ENCODE results near the gene TSNAXIP1. TPM values are rescaled to one million over a fixed set of nuclear protein-coding genes. Genes with fewer than 3 reads are reported as not detected.

Gene TSNAXIP1
- total and polyA plus RNA-seq, 12 donors = 0.72 to 18.7 (median 2.3) TPM

DNA sequence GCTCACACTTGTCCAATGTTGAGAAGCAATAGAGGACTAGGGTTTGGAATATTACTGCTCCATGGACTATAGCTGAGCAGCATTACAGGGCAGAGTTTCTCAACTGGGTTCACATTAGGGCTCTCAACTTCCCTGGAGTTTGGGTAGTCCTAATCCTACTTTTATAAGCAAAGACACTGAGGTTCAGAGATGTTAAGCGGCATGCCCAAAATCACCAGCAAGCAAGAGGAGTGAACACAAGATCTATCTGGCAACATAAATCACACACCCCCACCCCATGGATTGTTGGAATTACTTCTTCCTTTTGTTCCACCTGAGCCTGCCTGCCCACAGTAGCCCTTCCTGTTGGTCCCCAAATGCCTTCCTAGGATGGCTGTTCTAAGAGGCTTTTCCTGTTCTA lies 5.2 kb downstream of the TSNAXIP1 start:
- Histone ChIP-seq H3K4me3 (no peak overlapping the region), H3K4me1 (replicated peaks in 1 of 2) (peaks cover 0 to 7% of the 10 kb centered on the region in 2 donors), H3K27me3 (no peaks in the 10 kb centered on the region), H3K9me3 (replicated peaks in 1 of 3) (no peaks in the 10 kb centered on the region), H3K27ac (no peak overlapping the region), H3K36me3 (replicated peaks in 1 of 2) (no peaks in the 10 kb centered on the region)
- intact Hi-C loops (cut with DNase I) = loop anchor here in 1 of 2 donors (10.0 kb wide), 4 partner anchors 53 to 223 kb away; no protein-coding TSS in a partner anchor
- DNase-seq = no peak
- no peak for TF ChIP-seq POLR2A (IDR thresholded peaks at IDR 0.05)
- TF ChIP-seq, protein P1, sequence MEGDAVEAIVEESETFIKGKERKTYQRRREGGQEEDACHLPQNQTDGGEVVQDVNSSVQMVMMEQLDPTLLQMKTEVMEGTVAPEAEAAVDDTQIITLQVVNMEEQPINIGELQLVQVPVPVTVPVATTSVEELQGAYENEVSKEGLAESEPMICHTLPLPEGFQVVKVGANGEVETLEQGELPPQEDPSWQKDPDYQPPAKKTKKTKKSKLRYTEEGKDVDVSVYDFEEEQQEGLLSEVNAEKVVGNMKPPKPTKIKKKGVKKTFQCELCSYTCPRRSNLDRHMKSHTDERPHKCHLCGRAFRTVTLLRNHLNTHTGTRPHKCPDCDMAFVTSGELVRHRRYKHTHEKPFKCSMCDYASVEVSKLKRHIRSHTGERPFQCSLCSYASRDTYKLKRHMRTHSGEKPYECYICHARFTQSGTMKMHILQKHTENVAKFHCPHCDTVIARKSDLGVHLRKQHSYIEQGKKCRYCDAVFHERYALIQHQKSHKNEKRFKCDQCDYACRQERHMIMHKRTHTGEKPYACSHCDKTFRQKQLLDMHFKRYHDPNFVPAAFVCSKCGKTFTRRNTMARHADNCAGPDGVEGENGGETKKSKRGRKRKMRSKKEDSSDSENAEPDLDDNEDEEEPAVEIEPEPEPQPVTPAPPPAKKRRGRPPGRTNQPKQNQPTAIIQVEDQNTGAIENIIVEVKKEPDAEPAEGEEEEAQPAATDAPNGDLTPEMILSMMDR (IDR thresholded peaks at IDR 0.05) = no peak
- WGBS, 4 donors = 89 to 100% (median 95%) methylated on average over 1 of the region's 1 CpG

DNA sequence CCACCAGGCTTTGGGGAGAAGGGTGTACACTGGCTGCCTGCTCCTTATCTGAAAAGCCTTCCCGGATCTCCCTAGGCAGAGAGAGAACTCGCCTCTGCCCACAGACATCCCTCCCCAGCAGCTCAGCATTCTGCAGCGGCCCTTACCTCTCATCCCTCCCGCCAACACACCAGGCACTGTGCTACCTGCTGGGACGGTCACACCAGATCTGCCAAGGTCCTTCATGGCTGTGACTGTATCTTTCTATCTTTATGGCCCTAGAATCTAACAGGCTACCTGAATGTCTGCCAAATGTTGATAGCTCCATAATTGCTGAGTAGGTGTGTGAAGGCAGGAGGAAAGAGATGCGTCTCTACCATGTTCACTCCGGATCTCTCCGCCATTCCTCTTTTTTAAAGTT lies 7.9 kb downstream of the TSNAXIP1 start:
- TF ChIP-seq, protein P1 (IDR thresholded peaks at IDR 0.05) = no peak
- WGBS, 4 donors = 85 to 95% (median 90%) methylated on average over 5 to 8 of the region's 8 CpGs
- Histone ChIP-seq H3K4me1 (replicated peaks in 1 of 2) (no peaks in the 10 kb centered on the region), H3K9me3 (replicated peaks in 1 of 3) (no peaks in the 10 kb centered on the region), H3K36me3 (replicated peaks in 1 of 2) (no peaks in the 10 kb centered on the region), H3K27ac (no peak overlapping the region), H3K27me3 (no peaks in the 10 kb centered on the region), H3K4me3 (no peak overlapping the region)
- DNase-seq = no peak
- intact Hi-C loops (cut with DNase I) = loop anchor here in 1 of 2 donors (10.0 kb wide), 4 partner anchors 50 to 220 kb away; no protein-coding TSS in a partner anchor

DNA sequence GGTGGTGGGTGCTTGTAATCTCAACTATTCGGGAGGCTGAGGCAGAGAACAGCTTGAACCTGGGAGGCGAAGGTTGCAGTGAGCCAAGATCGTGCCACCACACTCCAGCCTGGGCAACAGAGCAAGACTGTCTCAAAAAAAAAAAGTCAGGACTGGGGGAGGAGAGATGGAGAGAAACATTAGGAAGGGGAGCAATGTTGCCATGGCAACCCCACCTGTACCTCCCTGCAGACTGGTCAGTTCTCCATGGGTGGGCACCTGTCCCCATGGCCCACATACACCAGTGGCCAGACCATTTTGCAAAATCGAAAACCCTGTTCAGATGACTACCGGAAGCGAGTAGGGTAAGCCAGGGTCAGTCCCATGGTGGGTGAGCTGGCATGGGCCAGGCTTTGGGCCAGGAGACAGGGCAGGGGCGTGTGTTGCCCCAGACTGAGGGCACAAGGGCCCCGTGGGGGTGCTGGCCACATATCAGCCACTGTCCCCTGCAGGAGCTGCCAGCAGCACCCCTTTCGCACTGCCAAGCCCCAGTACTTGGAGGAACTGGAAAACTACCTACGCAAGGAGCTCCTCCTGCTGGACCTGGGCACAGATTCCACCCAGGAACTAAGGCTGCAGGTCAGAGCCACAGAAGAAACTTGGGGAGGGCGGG lies 14.0 kb downstream of the TSNAXIP1 start:
- 87 to 95% (median 88%) methylated on average over 9 to 11 of the region's 11 CpGs for WGBS, 4 donors
- H3K27me3 ChIP-seq = no peaks in the 10 kb centered on the region
- intact Hi-C loops (cut with DNase I) = no loop called here
- DNase-seq = no peak
- H3K9me3 ChIP-seq (replicated peaks in 1 of 3) = no peaks in the 10 kb centered on the region
- no peaks in the 10 kb centered on the region for H3K4me1 ChIP-seq (replicated peaks in 1 of 2)
- H3K4me3 ChIP-seq = no peak overlapping the region
- TF ChIP-seq, protein P1 (IDR thresholded peaks at IDR 0.05) = no peak
- no peak for TF ChIP-seq POLR2A (IDR thresholded peaks at IDR 0.05)
- H3K36me3 ChIP-seq (replicated peaks in 1 of 2) = no peaks in the 10 kb centered on the region
- no peak overlapping the region for H3K27ac ChIP-seq

DNA sequence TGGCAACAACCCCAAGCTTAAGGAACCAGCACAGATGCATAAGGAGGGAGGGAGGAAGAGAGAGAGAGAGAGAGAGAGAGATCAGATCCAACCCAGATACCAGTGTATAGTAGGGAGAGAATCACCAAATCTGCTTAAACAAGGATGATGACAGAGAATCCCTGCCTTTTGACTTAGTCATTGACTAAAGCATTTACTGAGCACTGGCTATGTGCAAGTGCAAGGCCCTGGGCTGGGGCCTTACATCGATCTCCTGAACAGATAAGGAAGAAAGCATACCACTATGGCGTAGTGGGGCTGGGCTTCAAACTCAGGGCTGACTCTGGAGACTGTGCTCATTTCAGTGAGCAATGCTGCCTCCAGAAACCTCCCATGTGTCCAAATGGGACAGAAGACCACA lies 15.8 kb downstream of the TSNAXIP1 start:
- no peak overlapping the region for H3K27ac ChIP-seq
- no peaks in the 10 kb centered on the region for H3K9me3 ChIP-seq (replicated peaks in 1 of 3)
- intact Hi-C loops (cut with DNase I) = no loop called here
- no peaks in the 10 kb centered on the region for H3K4me1 ChIP-seq (replicated peaks in 1 of 2)
- DNase-seq = no peak
- no peaks in the 10 kb centered on the region for H3K36me3 ChIP-seq (replicated peaks in 1 of 2)
- no peak for TF ChIP-seq POLR2A (IDR thresholded peaks at IDR 0.05)
- TF ChIP-seq, protein P1 (IDR thresholded peaks at IDR 0.05) = no peak
- H3K27me3 ChIP-seq = no peaks in the 10 kb centered on the region
- H3K4me3 ChIP-seq = no peak overlapping the region
- 87 to 97% (median 96%) methylated on average over 2 of the region's 2 CpGs for WGBS, 4 donors
